Body of pancreas (tissue), 4 donors: ENCODE data around the gene THSD8. TPM values are rescaled to one million over a fixed set of nuclear protein-coding genes. Genes with fewer than 3 reads are reported as not detected.

Source experiments
- ATAC-seq: fragments of 150-250 bp; one replicate; pipeline ENCODE4 v1.9.1; 2016
- DNase-seq, 4 donors: peaks; one replicate each; pipeline ENCODE4 v3.0.0-alpha.2; 2019
- H3K27ac ChIP-seq, 4 donors: fragments of 200-600 bp; sonication (generic); 1 replicate in 3 of 4; 2 replicates in 1 of 4; pipeline versions ENCODE4 v1.5.1 to v1.6.1; 2016 to 2019; ENCODE audit warnings: mild to moderate bottlenecking in 1 of 4, mixed read lengths in 1 of 4, moderate library complexity in 1 of 4
- H3K27me3 ChIP-seq, 2 donors: fragments of 200-600 bp; sonication (generic); one replicate each; pipeline ENCODE4 v1.6.0; 2016; ENCODE audit warnings: mild to moderate bottlenecking in 1 of 2
- H3K36me3 ChIP-seq, 2 donors: fragments of 200-600 bp; sonication (generic); replicated peaks in 1 of 2; 2 replicates each; pipeline ENCODE4 v1.5.1; 2016; ENCODE audit warnings: low read depth in 2 of 2; ENCODE audit not compliant: insufficient read depth in 1 of 2
- H3K4me1 ChIP-seq: fragments of 200-600 bp; sonication (generic); one replicate; pipeline ENCODE4 v1.6.0; 2016
- H3K4me3 ChIP-seq, 2 donors: fragments of 200-600 bp; sonication (generic); 1 replicate in 1 of 2; 2 replicates in 1 of 2; pipeline ENCODE4 v1.5.1; 2016 to 2019
- H3K9me3 ChIP-seq, 3 donors: fragments of 200-600 bp; sonication (generic); 1 replicate in 2 of 3; 2 replicates in 1 of 3; pipeline ENCODE4 v1.5.1; 2016
- CTCF ChIP-seq, 7 experiments: fragments of 450-650 bp in 4 of 7; fragments of 200-600 bp in 3 of 7; sonication (generic) in 3 of 7; IDR thresholded peaks; one replicate each; pipeline ENCODE4 v1.5.1; 2016 to 2019; ENCODE audit warnings: antibody characterized with exemption in 7 of 7
- POLR2A ChIP-seq, 3 donors: fragments of 450-650 bp; IDR thresholded peaks; one replicate each; pipeline ENCODE4 v1.6.1; 2016; ENCODE audit warnings: antibody characterized with exemption in 3 of 3, mild to moderate bottlenecking in 2 of 3
- WGBS, 2 donors: methylation state at CpG; one replicate each; pipeline ENCODE4 v1.1.5; 2017; 5-methylcytosine and 5-hydroxymethylcytosine counted together
- intact Hi-C: fragments of 100-400 bp; cut with DNase I; formaldehyde crosslinking; loops from one replicate; pipeline ENCODE4 v1.15.1; 2023
- total RNA-seq, 2 donors: library from RNA; depleted of rRNA; stranded (reverse); fragments of >200 nt; gene quantifications; one replicate each; pipeline ENCODE4 v1.1.0, GENCODE V29; 2016

Gene THSD8
- total RNA-seq, 2 donors from 2014 or later, result not detected

- TF ChIP-seq POLR2A (IDR thresholded peaks at IDR 0.05) (peak; percentile 100), CTCF (IDR thresholded peaks at IDR 0.05) (peak in 3 of 7 experiments; percentile 9 to 25 (median 18))
- H3K4me1 ChIP-seq, result peaks cover 63% of the 10 kb centered on the region
- WGBS, 2 donors, result 0 to 1% methylated on average over 3 to 71 of the region's 73 CpGs
- intact Hi-C loops, result no loop called here
- H3K36me3 ChIP-seq, result no peaks in the 10 kb centered on the region
- H3K9me3 ChIP-seq, result no peaks in the 10 kb centered on the region
- H3K27ac ChIP-seq, result peak within 1 kb of the TSS; percentile 94 to 100 (median 98)
- no peaks in the 10 kb centered on the region for H3K27me3 ChIP-seq
- H3K4me3 ChIP-seq, result peak within 1 kb of the TSS; percentile 87 to 91
- DNase-seq, result peak; percentile 98 to 99 (median 98)
- ATAC-seq, result peak; percentile 54
Measured at GRCh38 chr19:12791345-12792050, 10.4 kb upstream of the THSD8 start, which contains the start of gene JUNB. TSS of gene JUNB (plus strand) at chr19:12791486. CDS start at chr19:12791772, 286 bp downstream.

DNA sequence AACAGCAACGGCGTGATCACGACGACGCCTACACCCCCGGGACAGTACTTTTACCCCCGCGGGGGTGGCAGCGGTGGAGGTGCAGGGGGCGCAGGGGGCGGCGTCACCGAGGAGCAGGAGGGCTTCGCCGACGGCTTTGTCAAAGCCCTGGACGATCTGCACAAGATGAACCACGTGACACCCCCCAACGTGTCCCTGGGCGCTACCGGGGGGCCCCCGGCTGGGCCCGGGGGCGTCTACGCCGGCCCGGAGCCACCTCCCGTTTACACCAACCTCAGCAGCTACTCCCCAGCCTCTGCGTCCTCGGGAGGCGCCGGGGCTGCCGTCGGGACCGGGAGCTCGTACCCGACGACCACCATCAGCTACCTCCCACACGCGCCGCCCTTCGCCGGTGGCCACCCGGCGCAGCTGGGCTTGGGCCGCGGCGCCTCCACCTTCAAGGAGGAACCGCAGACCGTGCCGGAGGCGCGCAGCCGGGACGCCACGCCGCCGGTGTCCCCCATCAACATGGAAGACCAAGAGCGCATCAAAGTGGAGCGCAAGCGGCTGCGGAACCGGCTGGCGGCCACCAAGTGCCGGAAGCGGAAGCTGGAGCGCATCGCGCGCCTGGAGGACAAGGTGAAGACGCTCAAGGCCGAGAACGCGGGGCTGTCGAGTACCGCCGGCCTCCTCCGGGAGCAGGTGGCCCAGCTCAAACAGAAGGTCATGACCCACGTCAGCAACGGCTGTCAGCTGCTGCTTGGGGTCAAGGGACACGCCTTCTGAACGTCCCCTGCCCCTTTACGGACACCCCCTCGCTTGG, 9.6 kb upstream of the THSD8 start:
- Histone ChIP-seq H3K4me1 (peaks cover 58% of the 10 kb centered on the region), H3K36me3 (no peaks in the 10 kb centered on the region), H3K27ac (peak overlapping the region; percentile 94 to 100 (median 98)), H3K9me3 (no peaks in the 10 kb centered on the region), H3K4me3 (peak overlapping the region; percentile 87 to 91), H3K27me3 (no peaks in the 10 kb centered on the region)
- WGBS, 2 donors, result 0% methylated on average over 80 of the region's 84 CpGs; no CpG with 5 or more reads in 1 of the 2 donors
- no peak for ATAC-seq
- intact Hi-C loops, result no loop called here
- TF ChIP-seq POLR2A (IDR thresholded peaks at IDR 0.05), result peak; percentile 29 to 59 (median 56)
- TF ChIP-seq CTCF (IDR thresholded peaks at IDR 0.05), result peak in 1 of 7 experiments; percentile 1
- DNase-seq, result peak; percentile 75 to 81 (median 78)

DNA sequence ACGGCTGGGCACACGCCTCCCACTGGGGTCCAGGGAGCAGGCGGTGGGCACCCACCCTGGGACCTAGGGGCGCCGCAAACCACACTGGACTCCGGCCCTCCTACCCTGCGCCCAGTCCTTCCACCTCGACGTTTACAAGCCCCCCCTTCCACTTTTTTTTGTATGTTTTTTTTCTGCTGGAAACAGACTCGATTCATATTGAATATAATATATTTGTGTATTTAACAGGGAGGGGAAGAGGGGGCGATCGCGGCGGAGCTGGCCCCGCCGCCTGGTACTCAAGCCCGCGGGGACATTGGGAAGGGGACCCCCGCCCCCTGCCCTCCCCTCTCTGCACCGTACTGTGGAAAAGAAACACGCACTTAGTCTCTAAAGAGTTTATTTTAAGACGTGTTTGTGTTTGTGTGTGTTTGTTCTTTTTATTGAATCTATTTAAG, 9.0 kb upstream of the THSD8 start:
- intact Hi-C loops, result no loop called here
- Histone ChIP-seq H3K36me3 (no peaks in the 10 kb centered on the region), H3K9me3 (no peaks in the 10 kb centered on the region), H3K4me3 (peak overlapping the region; percentile 87 to 91), H3K27ac (peak overlapping the region; percentile 94 to 100 (median 98)), H3K27me3 (no peaks in the 10 kb centered on the region), H3K4me1 (peaks cover 52% of the 10 kb centered on the region)
- DNase-seq, result peak in 2 of 4 donors; percentile 43 to 44
- 0% methylated on average over 20 to 22 of the region's 22 CpGs for WGBS, 2 donors
- ATAC-seq, result no peak
- TF ChIP-seq POLR2A (IDR thresholded peaks at IDR 0.05), result no peak
- no peak for TF ChIP-seq CTCF (IDR thresholded peaks at IDR 0.05)

DNA sequence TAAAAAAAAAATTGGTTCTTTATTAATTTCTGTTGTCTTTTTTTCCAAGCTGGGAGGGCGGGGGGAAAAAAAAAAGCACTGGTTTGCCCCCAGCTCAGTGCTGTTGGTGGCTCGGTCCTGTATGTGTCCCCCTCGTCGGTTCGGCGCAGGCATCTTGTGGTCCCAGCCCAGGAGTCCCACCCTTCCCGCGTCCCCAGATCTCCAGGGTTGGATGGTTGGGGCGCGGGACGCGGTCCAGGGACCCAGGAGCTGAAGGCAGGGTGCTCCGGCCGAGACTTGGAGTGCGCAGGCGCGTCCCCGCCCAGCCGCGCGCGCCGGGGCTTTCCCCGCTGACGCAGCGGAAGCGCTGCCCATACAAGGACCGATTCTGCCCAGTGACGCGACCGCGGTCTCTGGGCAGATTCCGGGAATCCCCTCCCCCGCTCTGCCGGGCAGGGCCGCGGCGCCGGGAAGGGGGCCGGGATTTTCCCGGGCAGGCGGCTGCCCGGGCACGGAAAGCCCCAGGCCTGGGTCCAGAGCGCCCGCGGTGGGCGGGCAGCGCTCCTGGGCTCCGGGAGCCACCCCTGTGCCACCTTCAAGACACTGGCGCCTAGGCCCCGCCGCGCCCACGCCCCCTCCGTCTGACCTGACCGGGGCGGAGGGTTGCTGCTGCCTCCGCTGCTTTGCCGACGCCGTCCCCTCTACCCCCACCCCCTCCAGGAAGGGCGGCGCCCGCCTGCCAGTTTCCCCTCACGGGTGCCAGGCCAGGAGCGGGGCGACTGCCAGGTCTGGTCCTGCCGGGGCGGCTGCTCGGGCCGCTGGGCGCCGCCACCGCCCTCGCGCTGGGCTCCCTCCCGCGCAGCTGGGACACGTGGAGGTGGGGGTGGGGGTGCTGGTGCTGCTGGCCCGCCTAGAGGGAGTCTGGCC, 8.3 kb upstream of the THSD8 start:
- Histone ChIP-seq H3K27ac (peak overlapping the region; percentile 94 to 100 (median 98)), H3K36me3 (no peaks in the 10 kb centered on the region), H3K27me3 (no peaks in the 10 kb centered on the region), H3K4me1 (peaks cover 45% of the 10 kb centered on the region), H3K9me3 (no peaks in the 10 kb centered on the region), H3K4me3 (peak overlapping the region; percentile 87 to 91)
- TF ChIP-seq CTCF (IDR thresholded peaks at IDR 0.05) (peak in 3 of 7 experiments; percentile 13 to 22 (median 16)), POLR2A (IDR thresholded peaks at IDR 0.05) (peak; percentile 89 to 97 (median 93))
- peak; percentile 95 to 97 (median 96) for DNase-seq
- peak; percentile 62 for ATAC-seq
- intact Hi-C loops, result no loop called here
- WGBS, 2 donors, result 0 to 1% methylated on average over 8 to 59 of the region's 81 CpGs
